SK-MEL-5 (cell line): ENCODE results near the gene RARB. TPM values are rescaled to one million over a fixed set of nuclear protein-coding genes. Genes with fewer than 3 reads are reported as not detected.

ENCODE experiments used
- DNase-seq: peaks from one replicate; pipeline ENCODE4 v3.0.0-alpha.2; 2016; ENCODE audit warnings: low read depth, low spot score
- in situ Hi-C: cut with HindIII; loops from 2 replicates; pipeline ENCODE4 v1.10.0; 2016; ENCODE audit warnings: low sequenced_read_pairs, high pct_unique_total_duplicates, low pct_unique_long_range_greater_than_20kb
- total RNA-seq: library from RNA; depleted of rRNA; stranded (reverse); fragments of >200 nt; shearing (Covaris generic); gene quantifications from 2 replicates; pipeline ENCODE4 v1.2.3, GENCODE V29; 2014

Gene RARB
- total RNA-seq, 1 experiment from 2014 or later: 0.87 TPM

GRCh38 chr3:25574172-25574765 is 146.2 kb downstream of the RARB start:
- no peak for DNase-seq
- in situ Hi-C loops: no loop called here

GRCh38 chr3:25575001-25575400 is 146.9 kb downstream of the RARB start:
- no peak for DNase-seq
- in situ Hi-C loops: no loop called here

GRCh38 chr3:25576146-25576545 is 148.1 kb downstream of the RARB start:
- in situ Hi-C loops: no loop called here
- no peak for DNase-seq

- DNase-seq: no peak
- in situ Hi-C loops: no loop called here
Observed at GRCh38 chr3:25576831-25577454, 148.9 kb downstream of the RARB start.

GRCh38 chr3:25578059-25578458 is 150.0 kb downstream of the RARB start:
- in situ Hi-C loops: no loop called here
- DNase-seq: no peak

GRCh38 chr3:25580534-25580933 is 152.5 kb downstream of the RARB start:
- DNase-seq: no peak
- in situ Hi-C loops: no loop called here

GRCh38 chr3:25581335-25581734 is 153.3 kb downstream of the RARB start:
- in situ Hi-C loops: no loop called here
- DNase-seq: no peak

- in situ Hi-C loops: no loop called here
- DNase-seq: no peak
Observed at GRCh38 chr3:25581823-25582222, 153.8 kb downstream of the RARB start.

- in situ Hi-C loops: no loop called here
- DNase-seq: peak; percentile 74
Observed at GRCh38 chr3:25582242-25582641, 154.2 kb downstream of the RARB start.

- in situ Hi-C loops: no loop called here
- no peak for DNase-seq
Observed at GRCh38 chr3:25583343-25583742, 155.3 kb downstream of the RARB start.

- in situ Hi-C loops: no loop called here
- no peak for DNase-seq
Observed at GRCh38 chr3:25584011-25584789, 156.1 kb downstream of the RARB start.

GRCh38 chr3:25585361-25586166 is 157.5 kb downstream of the RARB start:
- DNase-seq: peak; percentile 44
- in situ Hi-C loops: no loop called here

- DNase-seq: no peak
- in situ Hi-C loops: no loop called here
Observed at GRCh38 chr3:25586167-25586505, 158.1 kb downstream of the RARB start.

GRCh38 chr3:25586553-25586952 is 158.5 kb downstream of the RARB start:
- in situ Hi-C loops: no loop called here
- DNase-seq: no peak

- no peak for DNase-seq
- in situ Hi-C loops: no loop called here
Observed at GRCh38 chr3:25587094-25587493, 159.0 kb downstream of the RARB start.

- in situ Hi-C loops: no loop called here
- no peak for DNase-seq
Observed at GRCh38 chr3:25587526-25587925, 159.5 kb downstream of the RARB start.

- no peak for DNase-seq
- in situ Hi-C loops: no loop called here
Observed at GRCh38 chr3:25587975-25588374, 159.9 kb downstream of the RARB start.

GRCh38 chr3:25588441-25589103 is 160.5 kb downstream of the RARB start:
- in situ Hi-C loops: no loop called here
- no peak for DNase-seq
